WI38 (cell line): Measurements from ENCODE around the gene ACRBP.

Source experiments
- H3K4me3 ChIP-seq: 2 replicates; pipeline ENCODE4 v1.5.1; 2011; ENCODE audit warnings: low read depth, mild to moderate bottlenecking, control low read depth, low read length
- TF ChIP-seq, protein P1 (sequence below): IDR thresholded peaks from 2 replicates; pipeline ENCODE4 v1.5.1; 2012; ENCODE audit warnings: low read depth, mild to moderate bottlenecking, control low read depth, low read length

The ACRBP gene

DNA sequence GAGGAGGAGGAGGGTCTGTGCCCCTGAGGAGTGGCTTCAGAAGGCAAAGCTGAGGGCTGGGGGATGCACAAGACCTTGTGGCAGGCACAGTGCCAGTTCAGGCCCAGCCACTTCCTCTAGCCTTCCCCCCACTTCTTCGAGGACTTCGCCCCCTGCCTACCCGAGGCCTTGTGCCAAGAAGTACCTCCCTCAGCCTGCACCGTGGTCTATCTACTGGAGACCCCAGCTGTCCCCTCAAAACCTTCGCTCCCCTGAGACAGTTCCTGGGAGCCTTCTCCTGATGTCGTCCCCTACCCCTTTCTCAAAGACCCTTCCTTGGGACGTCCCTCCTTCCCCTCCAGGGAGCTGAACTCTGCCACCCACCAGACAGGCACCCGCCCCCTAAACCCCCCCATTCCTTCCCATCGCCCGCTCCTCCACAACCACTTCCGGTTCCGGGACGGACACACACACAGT is 41.3 kb upstream of the ACRBP start:
- TF ChIP-seq, protein P1, sequence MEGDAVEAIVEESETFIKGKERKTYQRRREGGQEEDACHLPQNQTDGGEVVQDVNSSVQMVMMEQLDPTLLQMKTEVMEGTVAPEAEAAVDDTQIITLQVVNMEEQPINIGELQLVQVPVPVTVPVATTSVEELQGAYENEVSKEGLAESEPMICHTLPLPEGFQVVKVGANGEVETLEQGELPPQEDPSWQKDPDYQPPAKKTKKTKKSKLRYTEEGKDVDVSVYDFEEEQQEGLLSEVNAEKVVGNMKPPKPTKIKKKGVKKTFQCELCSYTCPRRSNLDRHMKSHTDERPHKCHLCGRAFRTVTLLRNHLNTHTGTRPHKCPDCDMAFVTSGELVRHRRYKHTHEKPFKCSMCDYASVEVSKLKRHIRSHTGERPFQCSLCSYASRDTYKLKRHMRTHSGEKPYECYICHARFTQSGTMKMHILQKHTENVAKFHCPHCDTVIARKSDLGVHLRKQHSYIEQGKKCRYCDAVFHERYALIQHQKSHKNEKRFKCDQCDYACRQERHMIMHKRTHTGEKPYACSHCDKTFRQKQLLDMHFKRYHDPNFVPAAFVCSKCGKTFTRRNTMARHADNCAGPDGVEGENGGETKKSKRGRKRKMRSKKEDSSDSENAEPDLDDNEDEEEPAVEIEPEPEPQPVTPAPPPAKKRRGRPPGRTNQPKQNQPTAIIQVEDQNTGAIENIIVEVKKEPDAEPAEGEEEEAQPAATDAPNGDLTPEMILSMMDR: no peak
- H3K4me3 ChIP-seq: peak overlapping the region; percentile 95

DNA sequence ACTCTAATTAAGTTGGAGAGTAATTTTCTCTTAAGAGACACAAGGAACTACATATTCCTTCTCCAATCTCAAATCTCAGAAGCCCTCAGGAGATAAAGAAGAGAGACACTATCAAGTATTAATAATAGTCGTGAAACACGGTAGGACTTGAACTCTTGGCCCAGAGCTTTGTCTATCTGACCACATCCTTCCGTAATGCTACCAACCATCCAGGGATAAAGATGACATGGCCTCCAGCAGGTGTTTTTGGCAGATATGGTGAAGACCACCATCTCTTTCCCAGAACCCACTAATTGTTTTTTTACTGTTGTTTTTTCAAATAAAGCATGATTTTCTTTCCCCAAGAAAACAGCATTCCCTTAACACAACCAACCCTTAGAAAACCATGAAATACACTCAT is 38.6 kb upstream of the ACRBP start:
- TF ChIP-seq, protein P1: no peak
- no peak overlapping the region for H3K4me3 ChIP-seq

DNA sequence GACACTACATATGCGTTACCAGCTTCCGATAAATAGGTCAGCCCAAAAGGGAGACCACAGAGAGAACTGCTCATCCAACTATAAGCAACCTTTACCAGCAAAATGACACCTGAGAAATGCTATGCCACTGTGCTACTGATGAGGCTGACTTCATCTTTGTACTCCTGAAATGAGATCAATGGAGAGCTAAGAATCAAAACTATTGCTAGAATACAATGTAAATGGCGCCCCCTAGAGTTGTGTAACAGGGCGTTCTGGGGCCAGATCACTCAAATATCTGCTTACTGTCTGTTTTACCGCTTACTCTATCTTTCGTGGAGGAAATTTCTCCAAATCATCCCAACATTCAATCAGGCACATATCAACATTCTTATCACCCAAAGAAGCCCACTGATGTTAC is 37.4 kb upstream of the ACRBP start:
- no peak overlapping the region for H3K4me3 ChIP-seq
- TF ChIP-seq, protein P1: peak; percentile 49

DNA sequence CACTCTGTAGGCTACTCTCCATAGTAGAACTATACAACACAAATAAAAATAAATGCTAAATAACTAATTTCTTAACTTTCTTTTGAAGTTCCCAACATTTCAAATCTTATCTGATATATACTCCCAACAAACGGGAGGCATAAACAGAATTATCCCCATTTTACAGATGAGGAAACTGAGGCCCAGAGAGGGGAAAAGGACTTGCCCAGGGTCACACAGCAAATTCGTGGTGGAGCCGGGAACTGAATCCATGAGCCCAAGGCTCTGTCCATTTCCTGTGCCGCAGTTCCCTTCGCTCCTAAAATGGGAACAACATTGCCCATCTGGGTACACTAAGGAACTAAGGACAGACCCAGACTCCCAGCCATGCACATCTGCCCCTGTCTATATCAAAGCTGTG is 29.7 kb upstream of the ACRBP start:
- H3K4me3 ChIP-seq: no peak overlapping the region
- TF ChIP-seq, protein P1: no peak

DNA sequence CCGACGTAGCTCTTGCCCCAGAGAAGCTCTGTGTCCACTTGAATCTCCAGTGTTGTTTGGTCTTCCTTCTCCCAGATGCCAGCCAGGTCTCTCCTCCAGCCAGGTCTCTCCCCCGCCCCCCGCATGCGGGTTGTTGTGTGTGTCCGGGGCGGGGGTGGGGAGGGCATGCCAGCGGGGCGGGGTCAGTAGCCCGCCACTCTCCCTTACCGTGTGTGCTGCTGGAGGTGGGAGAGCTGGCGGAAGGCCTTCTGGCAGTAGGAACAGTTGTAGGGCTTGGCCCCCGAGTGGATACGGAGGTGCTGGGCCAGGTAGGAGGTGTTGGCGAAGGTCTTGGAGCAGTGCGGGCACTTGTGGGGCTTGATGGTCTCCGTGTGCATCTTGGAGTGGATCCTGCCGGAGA is 24.9 kb upstream of the ACRBP start:
- H3K4me3 ChIP-seq: no peak overlapping the region
- TF ChIP-seq, protein P1: no peak

DNA sequence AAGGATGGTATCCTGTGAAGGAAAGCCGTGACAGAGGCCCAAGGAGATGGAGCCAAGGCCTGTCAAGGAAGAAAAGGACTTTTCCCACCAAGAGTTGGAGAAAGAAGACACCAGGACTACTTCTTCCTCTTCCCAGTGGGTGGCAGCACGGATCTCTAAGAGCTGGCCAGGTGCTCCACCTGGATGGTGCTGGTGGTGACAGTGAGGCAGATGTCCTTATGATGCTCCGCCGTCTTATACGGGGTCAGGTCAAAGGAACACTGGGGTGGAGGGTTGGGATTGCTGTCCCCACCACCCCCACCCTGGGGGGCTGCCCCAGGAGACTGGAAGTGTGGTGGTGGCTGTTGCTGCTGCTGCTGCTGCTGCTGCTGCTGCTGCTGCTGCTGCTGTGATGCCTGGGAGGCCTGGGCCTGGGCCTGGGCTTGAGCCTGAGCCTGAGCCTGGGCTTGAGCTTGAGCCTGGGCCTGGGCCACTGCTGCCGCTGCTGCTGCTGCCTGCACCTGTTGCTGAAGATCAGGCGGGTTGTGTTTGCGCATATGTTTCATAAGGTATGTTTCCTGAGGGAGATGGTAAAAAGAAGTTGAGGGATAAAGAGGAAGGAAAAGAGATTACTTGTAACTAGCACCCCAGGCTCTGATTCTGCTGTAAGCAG is 20.5 kb upstream of the ACRBP start:
- no peak overlapping the region for H3K4me3 ChIP-seq
- TF ChIP-seq, protein P1: no peak

DNA sequence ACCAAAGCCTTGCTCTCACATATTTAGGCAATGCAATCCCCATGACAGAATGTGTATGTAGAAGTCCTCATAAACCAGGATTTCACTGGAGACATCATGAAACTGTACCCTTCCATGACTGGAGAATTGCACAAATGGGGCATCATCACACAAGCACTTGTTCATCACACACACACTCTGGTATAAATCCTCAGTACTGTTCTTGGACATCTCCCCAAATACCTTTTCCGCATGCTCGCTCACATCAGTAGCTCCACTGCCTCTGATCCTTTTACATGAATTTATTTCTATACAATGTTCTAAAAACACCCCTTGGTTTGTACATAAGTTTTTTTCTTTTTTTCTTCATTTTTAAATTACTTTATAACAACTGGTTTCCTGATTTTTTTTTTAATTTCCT is 19.0 kb upstream of the ACRBP start:
- TF ChIP-seq, protein P1: no peak
- no peak overlapping the region for H3K4me3 ChIP-seq
